GM06990 (cell line): ENCODE measurements around the gene USP6.

Source experiments
- DNase-seq: peaks from one replicate; pipeline ENCODE4 v3.0.0-alpha.2; 2011; ENCODE audit not compliant: insufficient read length; ENCODE audit errors: extremely low read depth
- H3K27me3 ChIP-seq: replicated peaks from 2 replicates; pipeline ENCODE4 v1.6.0; 2011; ENCODE audit warnings: low read length; ENCODE audit not compliant: control insufficient read depth, insufficient read depth
- H3K36me3 ChIP-seq: 2 replicates; pipeline ENCODE4 v1.5.1; 2011; ENCODE audit warnings: low read length; ENCODE audit not compliant: control insufficient read depth, insufficient read depth
- H3K4me3 ChIP-seq: replicated peaks from 2 replicates; pipeline ENCODE4 v1.5.1; 2011; ENCODE audit warnings: low read depth, mild to moderate bottlenecking, control low read depth, low read length
- CTCF ChIP-seq: IDR thresholded peaks from 2 replicates; pipeline ENCODE4 v1.5.1; 2011; ENCODE audit warnings: low read length, control low read depth, mild to moderate bottlenecking, inconsistent platforms; ENCODE audit not compliant: insufficient read depth, poor library complexity, severe bottlenecking

Gene USP6

GRCh38 chr17:5203178-5203907 is 87.5 kb downstream of the USP6 start:
- no peak overlapping the region for H3K4me3 ChIP-seq
- no peaks in the 10 kb centered on the region for H3K27me3 ChIP-seq
- TF ChIP-seq CTCF = no peak
- no peaks in the 10 kb centered on the region for H3K36me3 ChIP-seq
- DNase-seq = no peak

GRCh38 chr17:5203908-5204294 is 88.1 kb downstream of the USP6 start:
- TF ChIP-seq CTCF = no peak
- DNase-seq = no peak
- Histone ChIP-seq H3K27me3 (no peaks in the 10 kb centered on the region), H3K36me3 (no peaks in the 10 kb centered on the region), H3K4me3 (no peak overlapping the region)

- Histone ChIP-seq H3K36me3 (peaks cover 16% of the 10 kb centered on the region), H3K4me3 (no peak overlapping the region), H3K27me3 (no peaks in the 10 kb centered on the region)
- no peak for TF ChIP-seq CTCF
- DNase-seq = no peak
These were observed 93.6 kb downstream of the USP6 start for GRCh38 chr17:5209396-5209795.

GRCh38 chr17:5210091-5210490 is 94.3 kb downstream of the USP6 start:
- DNase-seq = no peak

GRCh38 chr17:5210614-5211252 is 94.9 kb downstream of the USP6 start:
- Histone ChIP-seq H3K27me3 (no peaks in the 10 kb centered on the region), H3K36me3 (peaks cover 18% of the 10 kb centered on the region), H3K4me3 (no peak overlapping the region)
- TF ChIP-seq CTCF = no peak
- DNase-seq = no peak

More at GRCh38 chr17:5210091-5210490, 94.3 kb downstream of the USP6 start:
- TF ChIP-seq CTCF = no peak
- H3K4me3 ChIP-seq = no peak overlapping the region
- peaks cover 17% of the 10 kb centered on the region for H3K36me3 ChIP-seq
- no peaks in the 10 kb centered on the region for H3K27me3 ChIP-seq
